Measurements from ENCODE around the gene RSRC2. TPM values are rescaled to one million over a fixed set of nuclear protein-coding genes. Genes with fewer than 3 reads are reported as not detected.
"Not testable (repeated sequence)": the region's sequence is repeated elsewhere in the genome, so short reads cannot be mapped to it uniquely, and the experiment has no call there.

Gene RSRC2
- total RNA-seq, result 100 to 1,000 TPM in 1 of 2 donors, 10 to 100 TPM in 1; 98.0 to 108 TPM

DNA sequence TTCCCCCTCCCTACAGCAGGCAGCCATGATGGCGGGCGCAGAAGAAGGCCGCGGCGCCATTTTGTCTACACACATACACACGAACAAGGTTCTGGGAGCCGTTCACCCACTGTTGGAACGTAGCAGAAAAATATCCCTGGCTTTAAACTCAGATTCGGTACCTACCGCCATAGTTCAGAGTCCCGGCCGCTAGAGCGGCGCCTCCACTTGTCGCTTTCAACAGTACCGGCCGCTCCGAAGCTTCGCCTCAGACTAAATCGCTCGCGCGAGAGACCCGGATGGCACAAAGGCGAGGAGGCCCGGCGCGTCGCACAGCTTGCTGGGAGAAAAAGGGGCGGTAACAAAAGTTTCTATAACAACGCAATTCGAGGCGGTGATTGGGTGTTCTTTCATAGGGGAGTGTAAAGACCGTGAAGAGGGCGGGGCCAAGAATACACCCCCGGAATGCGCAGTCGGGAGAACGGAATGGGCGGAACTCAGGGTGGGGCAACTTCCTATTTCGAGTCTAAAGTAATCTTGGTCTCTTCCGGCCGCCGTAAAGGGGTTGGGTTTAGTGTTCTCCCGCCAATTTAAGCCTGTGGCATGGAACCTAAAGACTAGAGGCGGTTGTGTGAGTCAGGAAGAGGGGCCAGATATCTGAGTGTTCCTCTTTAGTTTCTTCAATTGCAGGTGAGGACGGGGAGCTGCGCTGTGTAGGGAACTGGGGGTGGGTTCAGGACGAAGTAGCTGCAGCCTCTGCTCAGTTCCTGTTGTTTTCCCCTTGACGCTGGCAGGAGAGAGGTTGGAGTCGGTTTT lies at the start of gene RSRC2, which contains the start of gene KNTC1:
Gene RSRC2 (minus strand): TSS at position 254 of the 795 bp plus-strand sequence. CDS start 83 bp downstream, at position 171.
Gene KNTC1 (plus strand): TSS at position 567 of the 795 bp plus-strand sequence. CDS start 2,815 bp downstream, outside the sequence.
- H3K27ac Mint-ChIP-seq, result no peak within 1 kb of the TSS
- no peaks in the 10 kb centered on the region for H3K27me3 Mint-ChIP-seq (ENCODE audit: low read depth)
- H3K4me1 Mint-ChIP-seq (ENCODE audit: low read depth), result peaks cover 24% of the 10 kb centered on the region
- H3K9me3 Mint-ChIP-seq, result no peaks in the 10 kb centered on the region
- DNase-seq (peak; percentile 97 to 99), ATAC-seq (replicated peaks in 1 of 2) (peak; percentile 93 to 96)
- peaks cover 6 to 38% of the 10 kb centered on the region in 2 donors for H3K36me3 Mint-ChIP-seq (ENCODE audit: insufficient read depth in 2 of 2)
- no peak within 1 kb of the TSS for H3K4me3 Mint-ChIP-seq

- DNase-seq (no peak), ATAC-seq (replicated peaks in 1 of 2) (no peak)
- H3K27me3 Mint-ChIP-seq (ENCODE audit: low read depth), result no peaks in the 10 kb centered on the region
- H3K9me3 Mint-ChIP-seq, result no peaks in the 10 kb centered on the region
- H3K27ac Mint-ChIP-seq, result no peak overlapping the region
- peaks cover 7% of the 10 kb centered on the region for H3K4me1 Mint-ChIP-seq (ENCODE audit: low read depth)
- H3K4me3 Mint-ChIP-seq, result no peak overlapping the region
- peaks cover 18 to 46% of the 10 kb centered on the region in 2 donors for H3K36me3 Mint-ChIP-seq (ENCODE audit: insufficient read depth in 2 of 2)
Observed at GRCh38 chr12:122571821-122572220, 45.1 kb upstream of the RSRC2 start.

GRCh38 chr12:122570006-122570405 lies 43.3 kb upstream of the RSRC2 start:
- not testable (repeated sequence) for DNase-seq; H3K4me1 Mint-ChIP-seq (ENCODE audit: low read depth); ATAC-seq (replicated peaks in 1 of 2); H3K9me3 Mint-ChIP-seq; H3K27ac Mint-ChIP-seq; H3K4me3 Mint-ChIP-seq; H3K27me3 Mint-ChIP-seq (ENCODE audit: low read depth)
- peaks cover 9 to 35% of the 10 kb centered on the region in 2 donors for H3K36me3 Mint-ChIP-seq (ENCODE audit: insufficient read depth in 2 of 2)

DNA sequence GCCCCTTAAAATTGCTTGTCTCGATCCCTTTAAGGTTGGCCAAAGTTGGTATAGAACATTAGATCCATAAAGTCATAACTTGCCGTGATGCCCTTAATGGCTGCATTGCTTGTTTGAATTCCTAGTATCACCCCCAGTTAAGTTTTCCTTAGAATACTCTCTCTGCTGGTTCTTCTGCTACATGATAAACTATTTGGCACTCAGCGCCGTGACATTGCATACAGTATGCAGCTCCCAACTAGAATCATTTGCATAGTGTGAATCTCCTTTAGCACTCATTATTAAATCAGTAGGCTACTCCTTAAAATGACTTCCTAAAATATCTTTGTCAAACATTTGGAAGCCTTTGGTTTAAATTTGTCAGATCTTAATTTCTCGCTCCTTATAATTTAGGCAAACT lies 42.6 kb upstream of the RSRC2 start:
- Mint-ChIP-seq H3K4me1 (ENCODE audit: low read depth) (peaks cover 7% of the 10 kb centered on the region), H3K27ac (no peak overlapping the region), H3K27me3 (ENCODE audit: low read depth) (no peaks in the 10 kb centered on the region), H3K4me3 (no peak overlapping the region), H3K36me3 (ENCODE audit: insufficient read depth in 2 of 2) (peaks cover 8 to 31% of the 10 kb centered on the region in 2 donors), H3K9me3 (no peaks in the 10 kb centered on the region)
- ATAC-seq (replicated peaks in 1 of 2) (no peak), DNase-seq (no peak)

DNA sequence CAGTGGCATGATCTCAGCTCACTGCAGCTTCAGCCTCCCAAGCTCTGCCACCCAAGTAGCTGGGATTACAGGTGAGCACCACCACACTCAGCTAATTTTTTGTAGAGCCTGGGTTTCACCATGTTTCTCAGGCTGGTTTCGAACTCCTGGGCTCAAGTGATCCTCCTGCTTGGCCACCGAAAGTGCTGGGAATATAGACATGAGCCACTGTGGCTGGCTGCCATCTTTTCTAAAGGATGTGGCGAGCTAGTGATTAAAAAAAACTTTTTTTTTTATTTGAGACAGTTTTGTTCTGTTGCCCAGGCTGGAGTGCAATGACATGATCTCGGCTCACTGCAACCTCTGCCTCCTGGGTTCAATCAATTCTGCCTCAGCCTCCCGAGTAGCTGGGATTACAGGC lies 40.1 kb upstream of the RSRC2 start:
- H3K4me3 Mint-ChIP-seq; H3K4me1 Mint-ChIP-seq (ENCODE audit: low read depth); H3K9me3 Mint-ChIP-seq; H3K27me3 Mint-ChIP-seq (ENCODE audit: low read depth); ATAC-seq (replicated peaks in 1 of 2); H3K27ac Mint-ChIP-seq; DNase-seq: not testable (repeated sequence)
- H3K36me3 Mint-ChIP-seq (ENCODE audit: insufficient read depth in 2 of 2), result peaks cover 7 to 32% of the 10 kb centered on the region in 2 donors

- ATAC-seq (replicated peaks in 1 of 2), result no peak
- Mint-ChIP-seq H3K9me3 (no peaks in the 10 kb centered on the region), H3K4me3 (no peak overlapping the region), H3K36me3 (ENCODE audit: insufficient read depth in 2 of 2) (peaks cover 5 to 31% of the 10 kb centered on the region in 2 donors), H3K27me3 (ENCODE audit: low read depth) (no peaks in the 10 kb centered on the region), H3K4me1 (ENCODE audit: low read depth) (peaks cover 5% of the 10 kb centered on the region), H3K27ac (no peak overlapping the region)
- DNase-seq, result no peak
Observed at GRCh38 chr12:122563361-122563760, 36.6 kb upstream of the RSRC2 start.

- Mint-ChIP-seq H3K36me3 (ENCODE audit: insufficient read depth in 2 of 2) (peaks cover 8 to 33% of the 10 kb centered on the region in 2 donors), H3K4me1 (ENCODE audit: low read depth) (peaks cover 5% of the 10 kb centered on the region), H3K27ac (no peak overlapping the region), H3K27me3 (ENCODE audit: low read depth) (no peaks in the 10 kb centered on the region), H3K4me3 (no peak overlapping the region), H3K9me3 (no peaks in the 10 kb centered on the region)
- no peak for DNase-seq
- ATAC-seq (replicated peaks in 1 of 2), result no peak
Observed at GRCh38 chr12:122560138-122560537, 33.4 kb upstream of the RSRC2 start.

DNA sequence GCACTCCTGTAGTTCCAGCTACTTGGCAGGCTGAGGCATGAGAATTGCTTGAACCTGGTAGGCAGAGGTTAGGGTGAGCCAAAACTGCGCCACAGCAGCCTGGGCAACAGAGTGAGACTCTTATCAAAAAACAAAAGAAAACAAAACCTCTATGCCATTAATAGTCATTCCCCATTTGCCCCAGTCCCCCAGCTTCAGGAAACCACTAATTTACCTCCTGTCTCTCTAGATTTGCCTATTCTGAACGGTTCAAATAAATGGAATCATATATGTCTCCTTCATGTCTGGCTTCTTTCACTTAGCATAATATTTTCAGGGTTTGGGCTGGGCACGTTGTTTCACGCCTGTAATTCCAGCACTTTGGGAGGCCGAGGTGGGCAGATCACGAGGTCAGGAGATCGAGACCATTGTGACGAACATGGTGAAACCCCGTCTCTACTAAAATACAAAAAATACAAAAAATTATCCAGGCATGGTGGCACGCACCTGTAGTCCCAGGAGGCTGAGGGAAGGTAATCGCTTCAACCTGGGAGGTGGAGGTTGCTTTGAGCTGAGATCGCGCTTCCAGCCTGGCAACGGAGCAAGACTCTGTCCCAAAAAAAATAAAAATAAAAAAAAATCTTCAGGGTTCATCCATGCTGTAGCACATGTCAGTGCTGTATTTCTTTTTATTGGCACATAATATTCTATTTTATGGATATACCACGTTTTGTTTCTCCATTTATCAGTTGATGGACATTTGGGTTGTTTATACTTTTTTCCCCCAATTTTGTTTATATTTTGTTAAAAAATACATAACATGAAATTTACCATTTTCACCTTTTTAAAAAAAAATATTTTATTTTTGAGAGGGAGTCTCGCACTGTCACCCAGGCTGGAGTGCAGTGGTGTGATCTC lies 32.3 kb upstream of the RSRC2 start:
- H3K36me3 Mint-ChIP-seq (ENCODE audit: insufficient read depth in 2 of 2), result peaks cover 8 to 35% of the 10 kb centered on the region in 2 donors
- H3K27ac Mint-ChIP-seq, result no peak overlapping the region
- H3K4me1 Mint-ChIP-seq (ENCODE audit: low read depth), result peaks cover 5% of the 10 kb centered on the region
- ATAC-seq (replicated peaks in 1 of 2), result no peak
- no peak overlapping the region for H3K4me3 Mint-ChIP-seq
- H3K27me3 Mint-ChIP-seq (ENCODE audit: low read depth), result no peaks in the 10 kb centered on the region
- DNase-seq, result no peak
- H3K9me3 Mint-ChIP-seq, result no peaks in the 10 kb centered on the region

- no peak overlapping the region for H3K27ac Mint-ChIP-seq
- H3K4me1 Mint-ChIP-seq (ENCODE audit: low read depth), result no peaks in the 10 kb centered on the region
- H3K36me3 Mint-ChIP-seq (ENCODE audit: insufficient read depth in 2 of 2), result peaks cover 6 to 46% of the 10 kb centered on the region in 2 donors
- no peak overlapping the region for H3K4me3 Mint-ChIP-seq
- ATAC-seq (replicated peaks in 1 of 2) (no peak), DNase-seq (no peak)
- no peaks in the 10 kb centered on the region for H3K27me3 Mint-ChIP-seq (ENCODE audit: low read depth)
- no peaks in the 10 kb centered on the region for H3K9me3 Mint-ChIP-seq
Observed at GRCh38 chr12:122547330-122547729, 20.6 kb upstream of the RSRC2 start.

GRCh38 chr12:122545855-122546254 lies 19.1 kb upstream of the RSRC2 start:
- Mint-ChIP-seq H3K27ac (no peak overlapping the region), H3K9me3 (no peaks in the 10 kb centered on the region), H3K4me1 (ENCODE audit: low read depth) (no peaks in the 10 kb centered on the region)

GRCh38 chr12:122544537-122544936 lies 17.8 kb upstream of the RSRC2 start:
- DNase-seq, result no peak
- H3K27ac Mint-ChIP-seq, result no peak overlapping the region
- H3K36me3 Mint-ChIP-seq (ENCODE audit: insufficient read depth in 2 of 2), result peaks cover 5 to 35% of the 10 kb centered on the region in 2 donors
- no peaks in the 10 kb centered on the region for H3K9me3 Mint-ChIP-seq
- no peaks in the 10 kb centered on the region for H3K27me3 Mint-ChIP-seq (ENCODE audit: low read depth)
- no peaks in the 10 kb centered on the region for H3K4me1 Mint-ChIP-seq (ENCODE audit: low read depth)
- no peak overlapping the region for H3K4me3 Mint-ChIP-seq
- ATAC-seq (replicated peaks in 1 of 2), result no peak

More at GRCh38 chr12:122545855-122546254, 19.1 kb upstream of the RSRC2 start:
- DNase-seq, result no peak
- no peak overlapping the region for H3K4me3 Mint-ChIP-seq
- H3K36me3 Mint-ChIP-seq (ENCODE audit: insufficient read depth in 2 of 2), result peaks cover 7 to 40% of the 10 kb centered on the region in 2 donors
- no peaks in the 10 kb centered on the region for H3K27me3 Mint-ChIP-seq (ENCODE audit: low read depth)
- no peak for ATAC-seq (replicated peaks in 1 of 2)

DNA sequence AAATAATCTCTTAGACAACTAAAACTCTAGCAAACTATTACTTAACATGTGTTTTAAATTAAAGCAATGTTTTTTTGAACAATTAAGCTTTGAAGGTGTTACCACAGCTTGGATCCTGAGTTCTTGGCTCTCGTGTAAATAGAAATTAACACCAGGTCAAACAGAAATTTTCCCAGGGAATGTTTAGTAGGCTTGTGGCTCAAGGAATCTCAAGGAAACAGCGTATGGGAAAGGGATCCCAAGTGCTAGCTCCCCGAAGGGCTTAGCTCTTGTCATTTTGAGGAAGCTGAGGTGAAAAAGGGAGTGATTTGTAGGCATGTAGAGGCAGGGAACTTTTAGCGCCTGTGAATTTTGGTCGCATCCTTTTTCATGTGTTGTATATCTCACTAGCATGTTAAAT lies 11.8 kb upstream of the RSRC2 start:
- no peaks in the 10 kb centered on the region for H3K9me3 Mint-ChIP-seq
- H3K4me3 Mint-ChIP-seq, result no peak overlapping the region
- H3K27ac Mint-ChIP-seq, result no peak overlapping the region
- no peaks in the 10 kb centered on the region for H3K27me3 Mint-ChIP-seq (ENCODE audit: low read depth)
- ATAC-seq (replicated peaks in 1 of 2) (no peak), DNase-seq (no peak)
- H3K4me1 Mint-ChIP-seq (ENCODE audit: low read depth), result no peaks in the 10 kb centered on the region
- peaks cover 14 to 29% of the 10 kb centered on the region in 2 donors for H3K36me3 Mint-ChIP-seq (ENCODE audit: insufficient read depth in 2 of 2)

- no peak overlapping the region for H3K4me3 Mint-ChIP-seq
- ATAC-seq (replicated peaks in 1 of 2), result no peak
- peaks cover 11 to 34% of the 10 kb centered on the region in 2 donors for H3K36me3 Mint-ChIP-seq (ENCODE audit: insufficient read depth in 2 of 2)
- H3K4me1 Mint-ChIP-seq (ENCODE audit: low read depth), result no peaks in the 10 kb centered on the region
- H3K27me3 Mint-ChIP-seq (ENCODE audit: low read depth), result no peaks in the 10 kb centered on the region
- no peak overlapping the region for H3K27ac Mint-ChIP-seq
- DNase-seq, result no peak
- H3K9me3 Mint-ChIP-seq, result no peaks in the 10 kb centered on the region
Observed at GRCh38 chr12:122537021-122537420, 10.3 kb upstream of the RSRC2 start.

All from activated T-cell treated with anti-CD3 and anti-CD28 coated beads, Interleukin-2, amount 50 U/mL, for 72 hours (primary cell).